Adrenal gland (tissue), 12 donors: ENCODE measurements around the gene THBS3. TPM values are rescaled to one million over a fixed set of nuclear protein-coding genes. Genes with fewer than 3 reads are reported as not detected.
A peak's percentile ranks its signal among the peaks of the same experiment; 100 is the strongest.

Source experiments
- DNase-seq, 7 donors: peaks; one replicate each; pipeline ENCODE4 v3.0.0-alpha.2; 2019 to 2020
- H3K27ac ChIP-seq, 5 donors: fragments of 200-600 bp; sonication (generic) in 4 of 5; 1 replicate in 3 of 5; 2 replicates in 2 of 5; pipeline versions ENCODE4 v1.5.1 to v1.8.0; 2016 to 2020; ENCODE audit warnings: mild to moderate bottlenecking in 1 of 5
- H3K27me3 ChIP-seq: fragments of 200-600 bp; 2 replicates; pipeline ENCODE4 v1.8.0; 2021
- H3K36me3 ChIP-seq, 2 donors: fragments of 200-600 bp; replicated peaks in 1 of 2; 1 replicate in 1 of 2; 2 replicates in 1 of 2; pipeline versions ENCODE4 v1.5.1 to v1.8.0; 2018 to 2022
- H3K4me1 ChIP-seq, 2 donors: fragments of 200-600 bp; replicated peaks in 1 of 2; 1 replicate in 1 of 2; 2 replicates in 1 of 2; pipeline versions ENCODE4 v1.5.1 to v1.8.0; 2018 to 2021
- H3K4me3 ChIP-seq, 4 donors: fragments of 200-600 bp; sonication (generic) in 3 of 4; one replicate each; pipeline ENCODE4 v1.5.1; 2016 to 2018
- H3K9me3 ChIP-seq, 3 donors: fragments of 200-600 bp; sonication (generic) in 1 of 3; replicated peaks in 1 of 3; 1 replicate in 2 of 3; 2 replicates in 1 of 3; pipeline versions ENCODE4 v1.5.1 to v1.8.0; 2016 to 2021
- CTCF ChIP-seq, 6 experiments: fragments of 450-650 bp in 4 of 6; fragments of 200-600 bp in 2 of 6; sonication (generic) in 1 of 6; IDR thresholded peaks; 1 replicate in 5 of 6; 2 replicates in 1 of 6; pipeline versions ENCODE4 v1.5.1 to v1.8.0; 2016 to 2021; ENCODE audit warnings: antibody characterized with exemption in 6 of 6, mild to moderate bottlenecking in 2 of 6, moderate library complexity in 1 of 6
- POLR2A ChIP-seq, 2 donors: fragments of 450-650 bp; IDR thresholded peaks; one replicate each; pipeline ENCODE4 v1.6.1; 2017; ENCODE audit warnings: antibody characterized with exemption in 2 of 2, mild to moderate bottlenecking in 2 of 2, moderate library complexity in 1 of 2
- WGBS, 4 donors: extraction: QIAGEN DNeasy Blood & Tissue Kit in 2 of 4; methylation state at CpG; one replicate each; pipeline versions ENCODE4 v1.1.5 to v1.1.7; 2013 to 2017; 5-methylcytosine and 5-hydroxymethylcytosine counted together
- intact Hi-C, 2 donors: fragments of 100-400 bp; cut with DNase I; formaldehyde crosslinking; loops; one replicate each; pipeline versions ENCODE4 v1.14.1 to v1.15.0; 2022 to 2023
- polyA plus RNA-seq, 3 donors: library from polyadenylated mRNA; stranded (reverse); fragments of 200-250 nt in 2 of 3; fragments of 350-450 nt in 1 of 3; fragmentation: Illumina TruSeq in 1 of 3; extraction: RNeasy Lipid Tissue Mini Kit (QIAGEN cat#74804) in 1 of 3; gene quantifications; one replicate each; pipeline ENCODE4 v1.2.3, GENCODE V29; 2013 to 2014
- total RNA-seq, 9 donors: library from RNA; depleted of rRNA in 4 of 9; stranded (reverse); fragments of >200 nt in 4 of 9; fragments of 120-200 nt in 1 of 9; fragmentation: NEBNext Ultra II Directional in 1 of 9; extraction: Animal tissue kit (Norgen Biotek cat#: 25700) in 1 of 9; gene quantifications; one replicate each; pipeline versions ENCODE4 v1.1.0 to v1.2.4, GENCODE V29; 2013 to 2023
- donor health status: healthy with polysubstance abuse.
- donor health status: Bipolar disorder and iron deficiency.
- donor health status: DM: yes; HTN: yes; CAD: no.
- donor health status: DM: no; HTN: no; CAD: no.
- donor health status: DM: no; HTN: no; CAD: no.
- donor health status: DM: yes; HTN: yes; CAD: no.

The THBS3 gene
- total and polyA plus RNA-seq, 12 donors, result 7.1 to 147 (median 16.7) TPM

- Histone ChIP-seq H3K27ac (no peak overlapping the region), H3K27me3 (no peaks in the 10 kb centered on the region), H3K36me3 (no peaks in the 10 kb centered on the region), H3K9me3 (no peaks in the 10 kb centered on the region), H3K4me1 (peaks cover 10 to 18% of the 10 kb centered on the region in 2 donors), H3K4me3 (no peak overlapping the region)
- WGBS, 4 donors, result 92 to 94% (median 93%) methylated on average over 5 of the region's 5 CpGs
- TF ChIP-seq POLR2A (IDR thresholded peaks at IDR 0.05) (no peak), CTCF (IDR thresholded peaks at IDR 0.05) (no peak)
- DNase-seq, result no peak
- intact Hi-C loops, result no loop called here
Observed at GRCh38 chr1:155200920-155201319, 6.8 kb downstream of the THBS3 start.

GRCh38 chr1:155199792-155200191, 7.9 kb downstream of the THBS3 start:
- Histone ChIP-seq H3K4me3 (no peak overlapping the region), H3K27ac (no peak overlapping the region), H3K36me3 (no peaks in the 10 kb centered on the region), H3K27me3 (no peaks in the 10 kb centered on the region), H3K9me3 (no peaks in the 10 kb centered on the region), H3K4me1 (peaks cover 10 to 28% of the 10 kb centered on the region in 2 donors)
- DNase-seq, result no peak
- TF ChIP-seq CTCF (IDR thresholded peaks at IDR 0.05), result no peak
- TF ChIP-seq POLR2A (IDR thresholded peaks at IDR 0.05), result no peak
- 87 to 91% (median 89%) methylated on average over 4 of the region's 4 CpGs for WGBS, 4 donors
- intact Hi-C loops, result no loop called here

- no peak for TF ChIP-seq CTCF (IDR thresholded peaks at IDR 0.05)
- no peak for TF ChIP-seq POLR2A (IDR thresholded peaks at IDR 0.05)
- Histone ChIP-seq H3K4me1 (peaks cover 21 to 38% of the 10 kb centered on the region in 2 donors), H3K4me3 (no peak overlapping the region), H3K27me3 (no peaks in the 10 kb centered on the region), H3K9me3 (no peaks in the 10 kb centered on the region), H3K27ac (peak overlapping the region in 3 of 5 donors; percentile 74 to 91 (median 81)), H3K36me3 (no peaks in the 10 kb centered on the region)
- WGBS, 4 donors, result 91 to 93% (median 93%) methylated on average over 3 of the region's 3 CpGs
- intact Hi-C loops, result no loop called here
- peak in 1 of 7 donors; percentile 27 for DNase-seq
Observed at GRCh38 chr1:155198547-155198906, 9.2 kb downstream of the THBS3 start.

- intact Hi-C loops, result no loop called here
- Histone ChIP-seq H3K27me3 (no peaks in the 10 kb centered on the region), H3K4me3 (no peak overlapping the region), H3K27ac (peak overlapping the region; percentile 55 to 91 (median 74)), H3K36me3 (no peaks in the 10 kb centered on the region), H3K9me3 (no peaks in the 10 kb centered on the region), H3K4me1 (peaks cover 25 to 42% of the 10 kb centered on the region in 2 donors)
- WGBS, 4 donors, result 89 to 92% (median 91%) methylated on average over 15 of the region's 15 CpGs
- TF ChIP-seq POLR2A (IDR thresholded peaks at IDR 0.05), result no peak
- TF ChIP-seq CTCF (IDR thresholded peaks at IDR 0.05), result no peak
- DNase-seq, result no peak
Observed at GRCh38 chr1:155197901-155198546, 9.7 kb downstream of the THBS3 start.
